Mesothelial cell of epicardium (in vitro differentiated cells): ENCODE measurements around the gene LCK. TPM values are rescaled to one million over a fixed set of nuclear protein-coding genes. Genes with fewer than 3 reads are reported as not detected.

Experiments used
- DNase-seq, 2 experiments: peaks; one replicate each; pipeline ENCODE4 v3.0.0; 2021; ENCODE audit warnings: low spot score in 2 of 2; ENCODE audit not compliant: unreplicated experiment in 2 of 2
- H3K27ac Mint-ChIP-seq: 2 replicates; pipeline ENCODE4 v1.8.0; 2021; ENCODE audit warnings: mixed read lengths
- H3K27me3 Mint-ChIP-seq: 2 replicates; pipeline ENCODE4 v1.8.0; 2021; ENCODE audit warnings: low read depth, mixed read lengths
- H3K36me3 Mint-ChIP-seq: 2 replicates; pipeline ENCODE4 v1.8.0; 2021; ENCODE audit warnings: mixed read lengths
- H3K4me1 Mint-ChIP-seq: 2 replicates; pipeline ENCODE4 v1.8.0; 2021; ENCODE audit warnings: mixed read lengths
- H3K4me3 Mint-ChIP-seq: 2 replicates; pipeline ENCODE4 v1.8.0; 2021; ENCODE audit warnings: mild to moderate bottlenecking, moderate library complexity, mixed read lengths
- H3K9me3 Mint-ChIP-seq: 2 replicates; pipeline ENCODE4 v1.8.0; 2021; ENCODE audit warnings: mixed read lengths
- CTCF ChIP-seq: fragments of 200-600 bp; sonication (generic); IDR thresholded peaks from one replicate; pipeline ENCODE4 v1.5.0; 2021; ENCODE audit warnings: antibody characterized with exemption; ENCODE audit not compliant: unreplicated experiment
- total RNA-seq: library from RNA; stranded (reverse); gene quantifications from 3 replicates; pipeline ENCODE4 v1.2.1, GENCODE V29; 2021

Gene LCK
- total RNA-seq, 1 donor from 2014 or later, result 1.4 TPM

DNA sequence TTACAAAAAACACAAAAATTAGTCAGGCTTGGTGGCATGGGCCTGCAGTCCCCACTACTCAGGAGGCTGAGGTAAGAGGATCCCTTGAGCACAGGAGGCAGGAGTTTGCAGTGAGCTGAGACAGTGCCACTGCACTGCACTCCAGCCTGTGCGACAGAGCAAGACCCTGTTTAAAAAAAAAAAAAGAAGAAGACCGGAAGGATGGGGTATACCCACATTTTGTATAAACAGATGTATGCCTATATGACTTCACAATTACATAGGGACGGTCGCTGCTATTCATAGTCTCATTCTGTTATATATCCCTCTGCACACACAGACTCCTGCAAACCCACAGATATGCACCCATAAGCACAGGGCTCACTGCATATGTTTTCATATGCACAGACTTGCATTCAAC is 12.7 kb downstream of the LCK start:
- no peak overlapping the region for H3K27ac Mint-ChIP-seq
- H3K9me3 Mint-ChIP-seq, result no peaks in the 10 kb centered on the region
- H3K36me3 Mint-ChIP-seq, result no peaks in the 10 kb centered on the region
- no peak for DNase-seq
- H3K4me3 Mint-ChIP-seq, result no peak overlapping the region
- H3K27me3 Mint-ChIP-seq, result no peaks in the 10 kb centered on the region
- no peak for TF ChIP-seq CTCF
- peaks cover 2% of the 10 kb centered on the region for H3K4me1 Mint-ChIP-seq

- no peaks in the 10 kb centered on the region for H3K36me3 Mint-ChIP-seq
- H3K9me3 Mint-ChIP-seq, result no peaks in the 10 kb centered on the region
- DNase-seq, result no peak
- H3K27ac Mint-ChIP-seq, result no peak overlapping the region
- H3K4me3 Mint-ChIP-seq, result no peak overlapping the region
- no peaks in the 10 kb centered on the region for H3K27me3 Mint-ChIP-seq
- no peak for TF ChIP-seq CTCF
- H3K4me1 Mint-ChIP-seq, result peaks cover 2% of the 10 kb centered on the region
These were observed 14.8 kb downstream of the LCK start for GRCh38 chr1:32265846-32266245.

DNA sequence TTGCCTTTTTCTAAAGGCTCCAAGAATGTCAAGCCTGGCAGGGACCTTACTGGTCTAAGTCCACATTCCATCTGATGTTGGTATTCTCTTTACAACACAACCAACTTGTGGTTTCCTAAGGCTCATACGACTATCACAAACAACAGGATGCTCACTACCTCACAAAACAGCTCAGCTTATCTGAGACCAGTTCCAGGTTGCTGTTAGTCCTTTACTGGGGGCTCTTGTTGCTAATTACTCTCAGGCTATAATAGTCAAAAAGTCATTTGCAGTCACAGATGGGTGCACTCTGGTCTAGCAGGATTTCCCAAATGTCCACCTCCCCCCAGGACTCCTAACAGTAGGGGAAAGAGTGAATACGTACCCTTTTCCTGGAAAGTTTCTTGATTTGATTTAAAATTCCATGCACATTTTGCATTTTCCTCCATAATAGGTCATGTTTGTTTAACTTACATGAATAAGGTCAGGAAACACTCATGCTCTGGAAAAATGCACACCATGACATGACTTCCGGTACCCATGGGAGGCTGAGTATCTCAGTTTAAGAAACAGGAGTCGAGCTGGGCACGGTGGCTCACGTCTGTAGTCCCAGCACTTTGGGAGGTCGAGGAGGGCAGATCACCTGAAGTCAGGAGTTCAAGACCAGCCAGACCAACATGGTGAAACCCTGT is 16.0 kb downstream of the LCK start:
- no peaks in the 10 kb centered on the region for H3K27me3 Mint-ChIP-seq
- H3K36me3 Mint-ChIP-seq, result no peaks in the 10 kb centered on the region
- no peak for DNase-seq
- peak overlapping the region; percentile 21 for H3K27ac Mint-ChIP-seq
- no peaks in the 10 kb centered on the region for H3K9me3 Mint-ChIP-seq
- peaks cover 6% of the 10 kb centered on the region for H3K4me1 Mint-ChIP-seq
- H3K4me3 Mint-ChIP-seq, result no peak overlapping the region
- TF ChIP-seq CTCF, result no peak

GRCh38 chr1:32269744-32270143 is 18.7 kb downstream of the LCK start:
- no peaks in the 10 kb centered on the region for H3K36me3 Mint-ChIP-seq
- TF ChIP-seq CTCF, result no peak
- H3K4me1 Mint-ChIP-seq, result peaks cover 31% of the 10 kb centered on the region
- H3K9me3 Mint-ChIP-seq, result no peaks in the 10 kb centered on the region
- H3K27ac Mint-ChIP-seq, result no peak overlapping the region
- H3K27me3 Mint-ChIP-seq, result no peaks in the 10 kb centered on the region
- H3K4me3 Mint-ChIP-seq, result no peak overlapping the region
- DNase-seq, result no peak

DNA sequence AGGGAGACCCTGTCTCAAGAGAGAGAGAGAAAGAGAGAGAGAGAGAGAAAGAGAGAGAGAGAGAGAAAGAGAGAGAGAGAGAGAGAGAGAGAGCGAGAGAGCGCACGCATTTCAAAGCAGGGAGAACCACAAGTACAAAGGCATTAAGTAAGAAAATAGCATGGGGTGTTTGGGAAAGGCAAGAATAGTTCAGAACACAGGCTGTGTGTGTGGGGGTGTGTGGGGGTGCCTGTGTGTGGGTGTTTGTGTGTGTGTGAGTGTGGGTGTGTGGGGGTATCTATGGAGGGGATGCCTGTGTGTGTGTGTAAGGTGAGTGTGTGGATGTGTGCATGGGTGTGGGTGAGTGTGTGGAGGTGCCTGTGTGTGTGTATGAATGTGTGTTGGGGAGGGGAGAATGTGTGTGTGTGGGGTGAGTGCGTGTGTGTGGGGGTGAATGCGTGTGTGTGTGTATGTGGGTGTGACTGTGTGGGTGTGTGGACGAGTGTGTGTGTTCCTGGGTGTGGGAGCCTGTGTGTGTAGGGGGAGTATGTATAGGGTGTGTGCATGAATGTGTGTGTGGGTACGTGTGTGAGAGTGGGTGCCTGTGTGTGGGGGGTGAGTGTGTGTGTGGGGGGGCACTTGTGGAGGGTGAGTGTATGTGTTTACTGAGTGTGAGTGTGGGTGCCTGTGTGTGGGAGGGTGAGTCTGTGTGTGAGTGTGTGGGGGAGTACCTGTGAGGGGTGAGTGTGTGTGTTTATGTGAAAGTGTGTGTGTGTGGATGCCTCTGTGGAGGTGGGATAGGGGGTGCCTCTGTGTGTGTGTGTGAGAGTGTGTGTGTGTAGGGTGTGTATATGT is 21.7 kb downstream of the LCK start:
- Mint-ChIP-seq H3K27me3 (no peaks in the 10 kb centered on the region), H3K4me1 (peaks cover 29% of the 10 kb centered on the region)
- no peak for TF ChIP-seq CTCF

More for the DNA sequence above, 21.7 kb downstream of the LCK start:
- Mint-ChIP-seq H3K36me3 (no peaks in the 10 kb centered on the region), H3K27ac (peak overlapping the region; percentile 94), H3K4me3 (peak overlapping the region; percentile 50), H3K9me3 (no peaks in the 10 kb centered on the region)
- no peak for DNase-seq
